ENCODE data around the gene CTIF.

GRCh38 chr18:48700446-48700845 lies 161.6 kb downstream of the CTIF start:
- TF ChIP-seq POLR2A (IDR thresholded peaks at IDR 0.05), result no peak
- TF ChIP-seq EP300 (IDR thresholded peaks at IDR 0.05), result no peak
- no peak for TF ChIP-seq POLR2AphosphoS5 (IDR thresholded peaks at IDR 0.05)
